CD14-positive monocyte (primary cell): ENCODE results near the gene F2RL3. TPM values are rescaled to one million over a fixed set of nuclear protein-coding genes. Genes with fewer than 3 reads are reported as not detected.
"Not testable (repeated sequence)": the region's sequence is repeated elsewhere in the genome, so short reads cannot be mapped to it uniquely, and the experiment has no call there.

Experiments
- DNase-seq, 3 donors: peaks; one replicate each; pipeline ENCODE4 v3.0.0-alpha.2; 2011 to 2022
- H2AFZ ChIP-seq: 2 replicates; pipeline ENCODE4 v1.6.0; 2012; ENCODE audit warnings: mild to moderate bottlenecking, low read depth, low read length, inconsistent platforms; ENCODE audit not compliant: insufficient read depth, poor library complexity, severe bottlenecking
- H3K27ac ChIP-seq, 2 donors: 1 replicate in 1 of 2; 2 replicates in 1 of 2; pipeline ENCODE4 v1.5.1; 2012 to 2013; ENCODE audit warnings: low read length in 2 of 2, control low read depth in 1 of 2, inconsistent platforms in 1 of 2, low read depth in 1 of 2, mild to moderate bottlenecking in 1 of 2
- H3K27me3 ChIP-seq, 2 donors: one replicate each; pipeline versions ENCODE4 v1.6.0 to v1.6.1; 2011 to 2013; ENCODE audit warnings: low read length in 2 of 2; ENCODE audit not compliant: control insufficient read depth in 2 of 2, insufficient read depth in 2 of 2
- H3K36me3 ChIP-seq, 2 donors: replicated peaks in 1 of 2; 1 replicate in 1 of 2; 2 replicates in 1 of 2; pipeline versions ENCODE4 v1.5.1 to v1.6.1; 2012 to 2013; ENCODE audit warnings: low read length in 2 of 2, control low read depth in 1 of 2, inconsistent platforms in 1 of 2, mild to moderate bottlenecking in 1 of 2; ENCODE audit not compliant: insufficient read depth in 2 of 2, control insufficient read depth in 1 of 2
- H3K4me1 ChIP-seq, 2 donors: 1 replicate in 1 of 2; 2 replicates in 1 of 2; pipeline versions ENCODE4 v1.5.1 to v1.6.1; 2012 to 2013; ENCODE audit warnings: low read length in 2 of 2, control low read depth in 1 of 2, inconsistent platforms in 1 of 2, mild to moderate bottlenecking in 1 of 2, moderate library complexity in 1 of 2; ENCODE audit not compliant: insufficient read depth in 2 of 2, control insufficient read depth in 1 of 2
- H3K4me2 ChIP-seq: replicated peaks from 2 replicates; pipeline ENCODE3; 2012; ENCODE audit warnings: low read length, moderate library complexity, mild to moderate bottlenecking; ENCODE audit not compliant: poor library complexity, severe bottlenecking; ENCODE audit errors: extremely low read depth
- H3K4me3 ChIP-seq, 3 experiments: fragments of 200-600 bp in 1 of 3; sonication (generic) in 1 of 3; replicated peaks in 1 of 3; 1 replicate in 2 of 3; 2 replicates in 1 of 3; pipeline ENCODE4 v1.5.1; 2011 to 2013; ENCODE audit warnings: low read length in 3 of 3, mild to moderate bottlenecking in 3 of 3, control low read depth in 2 of 3, low read depth in 2 of 3, inconsistent platforms in 1 of 3, moderate library complexity in 1 of 3
- H3K79me2 ChIP-seq: 2 replicates; pipeline ENCODE4 v1.6.0; 2012; ENCODE audit warnings: mild to moderate bottlenecking, control low read depth, inconsistent platforms, low read length, moderate library complexity; ENCODE audit not compliant: insufficient read depth
- H3K9ac ChIP-seq: 2 replicates; pipeline ENCODE4 v1.6.0; 2017; ENCODE audit warnings: low read length, mild to moderate bottlenecking; ENCODE audit not compliant: insufficient read depth, poor library complexity, severe bottlenecking
- H3K9me3 ChIP-seq, 2 donors: replicated peaks in 1 of 2; 1 replicate in 1 of 2; 2 replicates in 1 of 2; pipeline versions ENCODE4 v1.5.1 to v1.6.1; 2012 to 2013; ENCODE audit warnings: low read length in 2 of 2, control low read depth in 1 of 2; ENCODE audit not compliant: control insufficient read depth in 1 of 2, insufficient read depth in 1 of 2
- H4K20me1 ChIP-seq: 2 replicates; pipeline ENCODE4 v1.6.0; 2012; ENCODE audit warnings: mild to moderate bottlenecking, low read length, control low read depth, moderate library complexity; ENCODE audit not compliant: insufficient read depth
- H3K27ac Mint-ChIP-seq, 7 donors: one replicate each; pipeline ENCODE4 v1.8.0; 2020; ENCODE audit warnings: mild to moderate bottlenecking in 7 of 7, mixed read lengths in 7 of 7, moderate library complexity in 6 of 7, inconsistent platforms in 2 of 7
- H3K27me3 Mint-ChIP-seq, 3 donors: one replicate each; pipeline ENCODE4 v1.8.0; 2021 to 2022; ENCODE audit warnings: low read depth in 3 of 3, mild to moderate bottlenecking in 3 of 3, mixed read lengths in 3 of 3, moderate library complexity in 3 of 3, inconsistent platforms in 1 of 3
- H3K36me3 Mint-ChIP-seq, 2 donors: one replicate each; pipeline ENCODE4 v1.8.0; 2020; ENCODE audit warnings: mixed read lengths in 2 of 2, inconsistent platforms in 1 of 2, mild to moderate bottlenecking in 1 of 2
- H3K4me1 Mint-ChIP-seq: one replicate; pipeline ENCODE4 v1.8.0; 2020; ENCODE audit warnings: mild to moderate bottlenecking, mixed read lengths
- H3K4me3 Mint-ChIP-seq, 2 donors: one replicate each; pipeline ENCODE4 v1.8.0; 2020; ENCODE audit warnings: mild to moderate bottlenecking in 2 of 2, mixed read lengths in 2 of 2, moderate library complexity in 1 of 2
- H3K9me3 Mint-ChIP-seq, 7 donors: one replicate each; pipeline ENCODE4 v1.8.0; 2020 to 2022; ENCODE audit warnings: mixed read lengths in 7 of 7, mild to moderate bottlenecking in 6 of 7, moderate library complexity in 6 of 7, inconsistent platforms in 2 of 7
- WGBS: methylation state at CpG from one replicate; pipeline ENCODE4 v1.1.5; 2013; ENCODE audit warnings: missing lambda C conversion rate; ENCODE audit not compliant: insufficient coverage; 5-methylcytosine and 5-hydroxymethylcytosine counted together
- intact Hi-C, 2 donors: fragments of 100-400 bp; cut with micrococcal nuclease; formaldehyde crosslinking; loops; one replicate each; pipeline versions ENCODE4 v1.15.0 to v1.15.1; 2023
- polyA plus RNA-seq, 3 donors: library from polyadenylated mRNA; depleted of rRNA in 1 of 3; unstranded in 2 of 3; stranded (reverse) in 1 of 3; fragments of 300-500 nt in 2 of 3; fragments of >200 nt in 1 of 3; fragmentation: Illumina TruSeq in 2 of 3; gene quantifications; 1 replicate in 2 of 3; 2 replicates in 1 of 3; pipeline ENCODE4 v1.2.3, GENCODE V29; 2012 to 2021
- TF ChIP-seq, protein P1 (sequence below): fragments of 200-600 bp; IDR thresholded peaks from one replicate; pipeline ENCODE4 v1.8.0; 2022; ENCODE audit warnings: antibody characterized with exemption, mild to moderate bottlenecking

Gene F2RL3
- polyA plus RNA-seq, 3 donors, result 0.05 TPM; not detected in 2

DNA sequence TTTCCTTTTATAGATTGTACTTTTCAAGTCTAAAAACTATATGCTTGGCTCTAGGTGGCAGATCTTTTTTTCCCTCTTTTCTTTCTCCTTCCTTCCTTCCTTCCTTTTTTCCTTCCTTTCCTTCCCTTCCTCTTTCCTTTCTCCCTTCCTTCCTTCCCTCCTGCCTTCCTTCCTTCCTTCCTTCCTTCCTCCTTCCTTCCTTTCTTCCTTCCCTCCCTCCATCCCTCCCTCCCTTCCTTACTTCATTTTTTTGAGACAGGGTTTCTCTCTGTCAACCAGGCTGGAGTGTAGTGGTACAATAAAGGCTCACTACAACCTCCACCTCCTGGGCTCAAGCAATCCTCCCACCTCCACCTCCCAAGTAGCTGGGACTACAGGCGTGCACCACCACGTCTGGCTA is 48.1 kb downstream of the F2RL3 start:
- Histone ChIP-seq H4K20me1 (no peaks in the 10 kb centered on the region), H3K27me3 (no peaks in the 10 kb centered on the region), H3K4me2 (no peak overlapping the region), H2AFZ (no peak overlapping the region), H3K4me3 (no peak overlapping the region), H3K4me1 (no peaks in the 10 kb centered on the region), H3K79me2 (no peaks in the 10 kb centered on the region), H3K9ac (no peak overlapping the region), H3K27ac (no peak overlapping the region), H3K36me3 (no peaks in the 10 kb centered on the region), H3K9me3 (peaks cover 3 to 22% of the 10 kb centered on the region in 2 donors)
- Mint-ChIP-seq H3K4me1 (no peaks in the 10 kb centered on the region), H3K36me3 (peaks cover 2 to 5% of the 10 kb centered on the region in 2 donors), H3K27ac (no peak overlapping the region), H3K27me3 (peaks cover 8 to 19% (median 13%) of the 10 kb centered on the region in 3 donors), H3K4me3 (no peak overlapping the region), H3K9me3 (peaks cover 17 to 30% (median 22%) of the 10 kb centered on the region in 7 donors)
- TF ChIP-seq, protein P1, sequence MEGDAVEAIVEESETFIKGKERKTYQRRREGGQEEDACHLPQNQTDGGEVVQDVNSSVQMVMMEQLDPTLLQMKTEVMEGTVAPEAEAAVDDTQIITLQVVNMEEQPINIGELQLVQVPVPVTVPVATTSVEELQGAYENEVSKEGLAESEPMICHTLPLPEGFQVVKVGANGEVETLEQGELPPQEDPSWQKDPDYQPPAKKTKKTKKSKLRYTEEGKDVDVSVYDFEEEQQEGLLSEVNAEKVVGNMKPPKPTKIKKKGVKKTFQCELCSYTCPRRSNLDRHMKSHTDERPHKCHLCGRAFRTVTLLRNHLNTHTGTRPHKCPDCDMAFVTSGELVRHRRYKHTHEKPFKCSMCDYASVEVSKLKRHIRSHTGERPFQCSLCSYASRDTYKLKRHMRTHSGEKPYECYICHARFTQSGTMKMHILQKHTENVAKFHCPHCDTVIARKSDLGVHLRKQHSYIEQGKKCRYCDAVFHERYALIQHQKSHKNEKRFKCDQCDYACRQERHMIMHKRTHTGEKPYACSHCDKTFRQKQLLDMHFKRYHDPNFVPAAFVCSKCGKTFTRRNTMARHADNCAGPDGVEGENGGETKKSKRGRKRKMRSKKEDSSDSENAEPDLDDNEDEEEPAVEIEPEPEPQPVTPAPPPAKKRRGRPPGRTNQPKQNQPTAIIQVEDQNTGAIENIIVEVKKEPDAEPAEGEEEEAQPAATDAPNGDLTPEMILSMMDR, result no peak
- DNase-seq, result no peak
- no CpG with 5 or more reads among the region's 2 CpGs for WGBS
- intact Hi-C loops, result no loop called here

DNA sequence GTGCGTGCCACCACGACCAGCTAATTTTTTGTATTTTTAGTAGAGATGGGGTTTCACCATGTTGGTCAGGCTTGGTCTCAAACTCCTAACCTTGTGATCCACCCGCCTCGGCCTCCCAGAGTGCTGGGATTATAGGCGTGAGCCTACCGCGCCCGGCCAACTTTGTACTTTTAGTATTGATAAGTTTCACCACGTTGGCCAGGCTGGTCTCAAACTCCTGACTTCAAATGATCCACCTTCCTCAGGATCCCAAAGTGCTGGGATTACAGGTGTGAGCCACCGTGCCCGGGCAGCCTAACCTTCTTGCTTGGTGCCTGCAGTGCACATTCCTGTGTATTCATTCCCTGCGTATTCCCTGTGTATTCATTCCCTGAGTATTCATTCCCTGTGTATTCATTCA is 49.0 kb downstream of the F2RL3 start:
- H4K20me1 ChIP-seq, H3K4me3 ChIP-seq, DNase-seq, H3K9ac ChIP-seq, H3K4me3 Mint-ChIP-seq, H3K27me3 ChIP-seq, H3K36me3 Mint-ChIP-seq, H3K4me1 Mint-ChIP-seq, H2AFZ ChIP-seq, H3K4me2 ChIP-seq, H3K27ac ChIP-seq, H3K79me2 ChIP-seq, intact Hi-C loops, H3K27ac Mint-ChIP-seq, H3K4me1 ChIP-seq, H3K36me3 ChIP-seq: not testable (repeated sequence)
- H3K9me3 ChIP-seq, result peaks cover 3 to 22% of the 10 kb centered on the region in 2 donors
- H3K27me3 Mint-ChIP-seq, result peaks cover 8 to 17% (median 10%) of the 10 kb centered on the region in 3 donors
- WGBS, result 99% methylated on average over 5 of the region's 12 CpGs
- peaks cover 17 to 30% (median 22%) of the 10 kb centered on the region in 7 donors for H3K9me3 Mint-ChIP-seq
